WTC11 (cell line): Measurements from ENCODE around the gene HENMT1. TPM values are rescaled to one million over a fixed set of nuclear protein-coding genes. Genes with fewer than 3 reads are reported as not detected.
"Not testable (repeated sequence)": the region's sequence is repeated elsewhere in the genome, so short reads cannot be mapped to it uniquely, and the experiment has no call there.

Experiments
- ATAC-seq: fragments of 200-7000 bp; cut with Tn5 transposase; 2 replicates; pipeline ENCODE4 v1.10.0; 2021; ENCODE audit warnings: mild to moderate bottlenecking, moderate library complexity
- CTCF ChIA-PET: fragments of 300-600 bp; sonication (Branson Sonifier 250); formaldehyde crosslinking; loops from one replicate; lab custom pipeline; 2021; ENCODE audit warnings: antibody characterized with exemption; lab: Charles Lee
- POLR2A ChIA-PET: fragments of 350-600 bp; sonication (Branson Sonifier 250); formaldehyde crosslinking; loops from one replicate; lab custom pipeline; 2021; ENCODE audit warnings: antibody characterized with exemption; lab: Charles Lee
- DNase-seq: peaks from one replicate; pipeline ENCODE4 v3.0.0; 2021; ENCODE audit warnings: low spot score
- H3K27ac Mint-ChIP-seq: 2 replicates; pipeline ENCODE4 v1.8.0; 2021; ENCODE audit warnings: mixed read lengths
- H3K27me3 Mint-ChIP-seq: 2 replicates; pipeline ENCODE4 v1.8.0; 2021; ENCODE audit warnings: low read depth, mild to moderate bottlenecking, moderate library complexity, mixed read lengths
- H3K36me3 Mint-ChIP-seq: 2 replicates; pipeline ENCODE4 v1.8.0; 2021; ENCODE audit warnings: mixed read lengths
- H3K4me1 Mint-ChIP-seq: 2 replicates; pipeline ENCODE4 v1.8.0; 2022; ENCODE audit warnings: mixed read lengths
- H3K4me3 Mint-ChIP-seq: 2 replicates; pipeline ENCODE4 v1.8.0; 2021; ENCODE audit warnings: mild to moderate bottlenecking, moderate library complexity, mixed read lengths
- H3K9me3 Mint-ChIP-seq: 2 replicates; pipeline ENCODE4 v1.8.0; 2021; ENCODE audit warnings: mixed read lengths
- CREB1 ChIP-seq: sonication (generic); formaldehyde crosslinking; IDR thresholded peaks from 2 replicates; pipeline ENCODE4 v1.8.0; 2023; ENCODE audit warnings: mild to moderate bottlenecking, missing genetic modification reagents
- E2F5 ChIP-seq: sonication (generic); formaldehyde crosslinking; IDR thresholded peaks from 2 replicates; pipeline ENCODE4 v1.8.1; 2022; ENCODE audit warnings: mild to moderate bottlenecking, moderate library complexity, missing genetic modification reagents
- ELF4 ChIP-seq: sonication (generic); formaldehyde crosslinking; IDR thresholded peaks from 2 replicates; pipeline ENCODE4 v1.8.1; 2022; ENCODE audit warnings: low read depth, mild to moderate bottlenecking, moderate library complexity, missing genetic modification reagents
- MAX ChIP-seq: sonication (generic); formaldehyde crosslinking; IDR thresholded peaks from 2 replicates; pipeline ENCODE4 v1.8.0; 2022; ENCODE audit warnings: mild to moderate bottlenecking, missing genetic modification reagents
- NR2C2 ChIP-seq: sonication (generic); formaldehyde crosslinking; IDR thresholded peaks from 2 replicates; pipeline ENCODE4 v1.8.0; 2022; ENCODE audit warnings: mild to moderate bottlenecking, missing genetic modification reagents
- PRDM15 ChIP-seq: sonication (generic); formaldehyde crosslinking; IDR thresholded peaks from 2 replicates; pipeline ENCODE4 v1.8.0; 2022; ENCODE audit warnings: missing genetic modification reagents
- PRRX2 ChIP-seq: fragments of 250-450 bp; sonication (Bioruptor Pico); IDR thresholded peaks from 2 replicates; pipeline ENCODE4 v1.8.0; 2021; ENCODE audit warnings: mild to moderate bottlenecking
- RELA ChIP-seq: sonication (generic); formaldehyde crosslinking; IDR thresholded peaks from 2 replicates; pipeline ENCODE4 v1.8.1; 2022; ENCODE audit warnings: missing genetic modification reagents, mild to moderate bottlenecking, borderline replicate concordance
- RORB ChIP-seq: fragments of 250-450 bp; sonication (Bioruptor Pico); IDR thresholded peaks from 2 replicates; pipeline ENCODE4 v1.9.0; 2021; ENCODE audit warnings: mild to moderate bottlenecking
- SP1 ChIP-seq: sonication (generic); formaldehyde crosslinking; conservative IDR thresholded peaks from 2 replicates; pipeline ENCODE4 v1.8.1; 2022; ENCODE audit warnings: missing genetic modification reagents
- TP53 ChIP-seq: sonication (generic); formaldehyde crosslinking; IDR thresholded peaks from 2 replicates; pipeline ENCODE4 v1.8.1; 2023; ENCODE audit warnings: mild to moderate bottlenecking, missing genetic modification reagents
- ZNF121 ChIP-seq: sonication (generic); formaldehyde crosslinking; IDR thresholded peaks from 2 replicates; pipeline ENCODE4 v1.8.0; 2023; ENCODE audit warnings: missing genetic modification reagents
- ZNF232 ChIP-seq: sonication (generic); formaldehyde crosslinking; IDR thresholded peaks from 2 replicates; pipeline ENCODE4 v1.8.0; 2022; ENCODE audit warnings: mild to moderate bottlenecking, missing genetic modification reagents
- ZNF281 ChIP-seq: sonication (generic); formaldehyde crosslinking; IDR thresholded peaks from 2 replicates; pipeline ENCODE4 v1.8.0; 2023; ENCODE audit warnings: mild to moderate bottlenecking, missing genetic modification reagents
- ZNF416 ChIP-seq: fragments of 250-450 bp; sonication (Bioruptor Pico); IDR thresholded peaks from 2 replicates; pipeline ENCODE4 v1.9.0; 2021; ENCODE audit warnings: mild to moderate bottlenecking, inconsistent platforms
- ZNF423 ChIP-seq: fragments of 250-450 bp; sonication (Bioruptor Pico); IDR thresholded peaks from 2 replicates; pipeline ENCODE4 v2.1.2; 2022; ENCODE audit warnings: mild to moderate bottlenecking, moderate library complexity
- ZSCAN18 ChIP-seq: fragments of 250-450 bp; sonication (Bioruptor Pico); IDR thresholded peaks from 2 replicates; pipeline ENCODE4 v2.1.2; 2022; ENCODE audit warnings: mild to moderate bottlenecking, moderate library complexity
- total RNA-seq: library from RNA; stranded (reverse); gene quantifications from 3 replicates; pipeline ENCODE4 v1.2.3, GENCODE V29; 2021

Gene HENMT1
- total RNA-seq, 1 experiment from 2014 or later: 4.7 TPM

- TF ChIP-seq PRDM15 (CRISPR knock-in tag) (no peak), PRRX2 (no peak), MAX (CRISPR knock-in tag) (no peak), NR2C2 (CRISPR knock-in tag) (no peak), ZNF121 (no peak), E2F5 (CRISPR knock-in tag) (no peak), ELF4 (CRISPR knock-in tag) (no peak), ZNF416 (no peak), ZNF232 (CRISPR knock-in tag) (no peak), SP1 (no peak), RELA (CRISPR knock-in tag) (no peak)
These were observed 25.9 kb upstream of the HENMT1 start (continued) for GRCh38 chr1:108686614-108687313.

GRCh38 chr1:108685529-108685928, 24.6 kb upstream of the HENMT1 start:
- H3K9me3 Mint-ChIP-seq: no peaks in the 10 kb centered on the region
- TF ChIP-seq CREB1 (CRISPR knock-in tag): no peak
- TF ChIP-seq TP53 (CRISPR knock-in tag): no peak
- TF ChIP-seq RORB (CRISPR knock-in tag): no peak
- no peak for TF ChIP-seq ZNF281 (CRISPR knock-in tag)
- no peak for TF ChIP-seq ZSCAN18 (CRISPR knock-in tag)
- no peak for TF ChIP-seq ZNF423 (CRISPR knock-in tag)
- H3K27ac Mint-ChIP-seq: 0 out of 2 replicates have a peak overlapping the region, but pooled peaks have one; percentile 2
- H3K36me3 Mint-ChIP-seq: no peaks in the 10 kb centered on the region
- ChIA-PET POLR2A (no interaction called here), CTCF (no interaction called here)
- no peak for DNase-seq
- H3K4me1 Mint-ChIP-seq: peaks cover 18% of the 10 kb centered on the region
- no peaks in the 10 kb centered on the region for H3K27me3 Mint-ChIP-seq
- no peak overlapping the region for H3K4me3 Mint-ChIP-seq
- ATAC-seq: peak; percentile 76

GRCh38 chr1:108681701-108682100, 20.8 kb upstream of the HENMT1 start:
- peak; percentile 54 for ATAC-seq
- H3K9me3 Mint-ChIP-seq, H3K27me3 Mint-ChIP-seq, DNase-seq, H3K4me3 Mint-ChIP-seq, CTCF ChIA-PET, H3K36me3 Mint-ChIP-seq: not testable (repeated sequence)
- POLR2A ChIA-PET: interaction anchor here (0.6 to 2.1 kb wide), 2 partner anchors 11 to 418 kb away, joined by 3 to 19 read pairs; partner anchors contain the start of gene PRPF38B
- Mint-ChIP-seq H3K27ac (peak overlapping the region; percentile 48), H3K4me1 (peaks cover 14% of the 10 kb centered on the region)
